K562 (cell line): ENCODE measurements around the gene LENEP. TPM values are rescaled to one million over a fixed set of nuclear protein-coding genes. Genes with fewer than 3 reads are reported as not detected.

Experiments used
- BRCA1 ChIP-seq, 2 experiments: fragments of 450-650 bp in 1 of 2; sonication (generic) in 1 of 2; formaldehyde crosslinking in 1 of 2; IDR thresholded peaks; 2 replicates each; pipeline versions ENCODE4 v1.5.0 to v1.6.1; 2017 to 2020; ENCODE audit warnings: mild to moderate bottlenecking in 1 of 2, missing genetic modification reagents in 1 of 2
- CTCFL ChIP-seq: IDR thresholded peaks from 2 replicates; pipeline ENCODE4 v1.6.1; 2011; ENCODE audit warnings: borderline replicate concordance, low read depth, mild to moderate bottlenecking, moderate library complexity, low read length; ENCODE audit not compliant: insufficient read depth, poor library complexity, severe bottlenecking
- EHMT2 ChIP-seq: fragments of 450-650 bp; IDR thresholded peaks from 2 replicates; pipeline ENCODE4 v1.6.1; 2018; ENCODE audit warnings: antibody characterized with exemption
- ELK1 ChIP-seq: sonication (generic); formaldehyde crosslinking; IDR thresholded peaks from 2 replicates; pipeline ENCODE4 v1.8.1; 2022; ENCODE audit warnings: missing genetic modification reagents
- EP300 ChIP-seq: IDR thresholded peaks from 2 replicates; pipeline ENCODE4 v1.6.1; 2012; ENCODE audit warnings: low read length, improper control_type of control experiment
- ETS2 ChIP-seq: IDR thresholded peaks from 2 replicates; pipeline ENCODE4 v1.6.1; 2016; ENCODE audit warnings: borderline replicate concordance, missing genetic modification characterization, mild to moderate bottlenecking, moderate library complexity, missing compliant biosample characterization; ENCODE audit not compliant: poor library complexity, severe bottlenecking
- GTF3C2 ChIP-seq: IDR thresholded peaks from 3 replicates; pipeline ENCODE4 v1.6.1; 2011; ENCODE audit warnings: borderline replicate concordance, mild to moderate bottlenecking, moderate library complexity; ENCODE audit not compliant: insufficient read length; ENCODE audit errors: extremely low read depth
- HDAC6 ChIP-seq: IDR thresholded peaks from 2 replicates; pipeline ENCODE4 v1.6.1; 2012; ENCODE audit warnings: low read depth, mild to moderate bottlenecking, control low read depth, inconsistent platforms, low read length, moderate library complexity
- HMBOX1 ChIP-seq: sonication (generic); IDR thresholded peaks from 2 replicates; pipeline ENCODE4 v1.6.1; 2016
- IRF9 ChIP-seq: fragments of 450-650 bp; IDR thresholded peaks from 2 replicates; pipeline ENCODE4 v1.6.1; 2016; ENCODE audit warnings: missing biosample characterization, missing genetic modification characterization
- NR1H2 ChIP-seq: sonication (generic); formaldehyde crosslinking; IDR thresholded peaks from 2 replicates; pipeline ENCODE4 v1.4.0; 2020; ENCODE audit warnings: mild to moderate bottlenecking, missing genetic modification reagents
- NUFIP1 ChIP-seq: fragments of 450-650 bp; IDR thresholded peaks from 2 replicates; pipeline ENCODE4 v1.6.1; 2018; ENCODE audit not compliant: partially characterized antibody
- PTBP1 ChIP-seq: fragments of 200-400 bp; formaldehyde crosslinking; IDR thresholded peaks from 2 replicates; pipeline ENCODE4 v1.6.1; 2017; ENCODE audit warnings: low read depth, low read length
- RFX5 ChIP-seq: IDR thresholded peaks from 2 replicates; pipeline ENCODE4 v1.6.1; 2011; ENCODE audit warnings: low read depth, mild to moderate bottlenecking, improper control_type of control experiment, low read length
- STAT5A ChIP-seq: IDR thresholded peaks from 2 replicates; pipeline ENCODE4 v1.6.1; 2012; ENCODE audit warnings: low read length, inconsistent platforms, borderline replicate concordance
- TAF9B ChIP-seq: fragments of 450-650 bp; IDR thresholded peaks from 2 replicates; pipeline ENCODE4 v1.6.1; 2018; ENCODE audit warnings: mild to moderate bottlenecking; ENCODE audit not compliant: partially characterized antibody
- THAP7 ChIP-seq: fragments of 250-450 bp; sonication (Bioruptor Pico); IDR thresholded peaks from 2 replicates; pipeline ENCODE4 v1.5.0; 2021
- WHSC1 ChIP-seq: IDR thresholded peaks from one replicate; pipeline ENCODE4 v1.6.1; 2012; ENCODE audit warnings: low read length, control low read depth, inconsistent platforms
- ZNF77 ChIP-seq: fragments of 250-450 bp; sonication (Bioruptor Pico); IDR thresholded peaks from 2 replicates; pipeline ENCODE4 v1.5.0; 2020
- polyA plus RNA-seq, 8 experiments: library from polyadenylated mRNA; depleted of rRNA in 4 of 8; stranded (reverse) in 5 of 8; unstranded in 3 of 8; fragments of >200 nt; fragmentation: Nextera tagmentation in 2 of 8; fragmentation: Illumina TruSeq in 1 of 8; extraction: Ambion mirVana in 2 of 8; extraction: Trizol in 1 of 8; gene quantifications; 2 replicates each; pipeline versions ENCODE4 v1.2.1 to v1.2.3, GENCODE V29; 2011 to 2014; ENCODE audit warnings: inconsistent platforms in 1 of 8, missing spikeins in 1 of 8
- total RNA-seq, 7 experiments: library from RNA; depleted of rRNA in 6 of 7; stranded (reverse); fragments of >200 nt in 6 of 7; fragmentation: Illumina TruSeq in 2 of 7; extraction: Trizol in 2 of 7; gene quantifications; 2 replicates each; pipeline versions ENCODE4 v1.2.1 to v1.2.3, GENCODE V29; 2011 to 2021; ENCODE audit warnings: low replicate concordance in 1 of 7

LENEP gene
- total and polyA plus RNA-seq, 9 of the 15 experiments (the other 6 are each of a cell fraction or from before 2014, with no cell fraction given) = 0.23 to 0.87 (median 0.67) TPM; not detected in 5

- TF ChIP-seq IRF9 (tag) (0 out of 2 replicates have a peak, but pooled peaks have one; percentile 35), NR1H2 (CRISPR knock-in tag) (no peak), BRCA1 (IDR thresholded peaks at IDR 0.05) (no peak), BRCA1 (CRISPR knock-in tag; IDR thresholded peaks at IDR 0.05) (no peak), PTBP1 (no peak), EHMT2 (no peak), NUFIP1 (no peak), HDAC6 (no peak), THAP7 (CRISPR knock-in tag) (no peak), HMBOX1 (no peak), WHSC1 (no peak), RFX5 (no peak), CTCFL (no peak), ETS2 (tag) (no peak), ELK1 (CRISPR knock-in tag) (no peak), TAF9B (peak; percentile 68), STAT5A (no peak), EP300 (peak; percentile 40; the same call in 1 of the 2 replicates), ZNF77 (CRISPR knock-in tag) (no peak), GTF3C2 (no peak)
Measured at GRCh38 chr1:154973344-154974101, 19.9 kb upstream of the LENEP start (continued).
